Stomach (tissue), 4 donors: ENCODE data around the gene KRTAP10-6.

Experiments
- CTCF ChIP-seq, 7 experiments: fragments of 450-650 bp in 4 of 7; fragments of 200-600 bp in 3 of 7; sonication (generic) in 3 of 7; IDR thresholded peaks; one replicate each; pipeline ENCODE4 v1.5.1; 2016 to 2019; ENCODE audit warnings: antibody characterized with exemption in 7 of 7, control low read depth in 2 of 7, mild to moderate bottlenecking in 1 of 7
- POLR2A ChIP-seq, 4 donors: fragments of 450-650 bp; IDR thresholded peaks; one replicate each; pipeline ENCODE4 v1.6.1; 2016; ENCODE audit warnings: antibody characterized with exemption in 4 of 4, control low read depth in 2 of 4, mild to moderate bottlenecking in 1 of 4, moderate library complexity in 1 of 4

GRCh38 chr21:44623575-44623974 lies 31.3 kb upstream of the KRTAP10-6 start:
- TF ChIP-seq CTCF (IDR thresholded peaks at IDR 0.05) (no peak), POLR2A (IDR thresholded peaks at IDR 0.05) (no peak)
